ENCODE data around the gene CADM2.

The CADM2 gene

DNA sequence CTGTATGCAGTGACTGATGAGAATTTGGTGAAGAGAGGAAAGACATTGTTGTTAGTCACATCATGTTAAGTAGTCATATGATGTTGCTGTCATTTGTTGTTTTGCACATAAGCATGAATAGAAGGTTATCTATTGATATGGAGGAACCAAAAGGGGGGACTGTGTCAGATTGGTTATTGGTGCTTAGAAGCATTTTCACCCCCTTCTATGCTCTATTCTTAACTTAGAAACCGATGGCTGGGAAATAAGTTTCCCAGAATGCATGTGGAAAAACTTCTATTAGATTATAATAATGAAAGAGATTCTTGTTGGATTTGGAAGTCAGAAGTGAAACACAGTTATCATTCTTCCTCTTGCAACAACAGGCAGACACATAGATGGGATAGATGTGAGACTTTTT lies 33.2 kb upstream of the CADM2 start:
- TF ChIP-seq EZH2 (IDR thresholded peaks at IDR 0.05; ENCODE audit: borderline replicate concordance, low read length) (no peak), CTCF (IDR thresholded peaks at IDR 0.05; ENCODE audit: low read length) (no peak)
- Histone ChIP-seq H3K9me2 (ENCODE audit: low read depth, low read length) (no peaks in the 10 kb centered on the region), H3K36me3 (ENCODE audit: insufficient read depth, low read length) (no peaks in the 10 kb centered on the region), H4K20me1 (ENCODE audit: insufficient read depth, low read length) (no peaks in the 10 kb centered on the region), H3K9ac (ENCODE audit: low read length) (no peak overlapping the region), H3F3A (ENCODE audit: insufficient read depth, low read length) (no peaks in the 10 kb centered on the region), H2AFZ (ENCODE audit: low read length) (no peak overlapping the region), H3K4me3 (ENCODE audit: low read depth, low read length, poor library complexity, severe bottlenecking) (no peak overlapping the region), H3K4me1 (ENCODE audit: insufficient read depth, low read length, severe bottlenecking) (no peaks in the 10 kb centered on the region), H3K27me3 (ENCODE audit: insufficient read depth, low read length) (no peaks in the 10 kb centered on the region), H3K9me3 (ENCODE audit: low read length) (no peaks in the 10 kb centered on the region), H3K27ac (ENCODE audit: low read depth, low read length, poor library complexity, severe bottlenecking) (no peak overlapping the region), H3K4me2 (ENCODE audit: low read length) (no peak overlapping the region), H3K79me2 (ENCODE audit: insufficient read depth, low read length) (no peaks in the 10 kb centered on the region)

DNA sequence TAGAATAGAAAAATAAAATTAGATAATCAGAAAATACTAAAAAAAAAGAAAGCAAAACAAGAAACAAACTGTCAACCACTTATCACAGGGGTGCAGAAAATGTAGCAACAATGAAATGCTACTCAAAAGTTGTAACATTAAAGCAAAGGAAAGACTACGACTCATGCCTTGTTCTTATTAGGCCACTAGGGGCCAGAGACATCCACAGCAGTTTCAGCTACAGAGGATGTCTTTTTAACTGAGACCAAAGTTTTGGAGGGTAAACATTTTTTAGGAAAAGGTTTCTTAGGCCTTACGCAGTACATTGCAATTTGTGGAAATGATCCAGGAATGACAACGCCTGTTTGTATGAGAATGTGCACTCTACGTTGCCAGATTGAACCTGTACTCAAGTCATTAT lies 15.4 kb upstream of the CADM2 start:
- Histone ChIP-seq H3K36me3 (ENCODE audit: insufficient read depth, low read length) (no peaks in the 10 kb centered on the region), H3K4me3 (ENCODE audit: low read depth, low read length, poor library complexity, severe bottlenecking) (no peak overlapping the region), H3K4me2 (ENCODE audit: low read length) (no peak overlapping the region), H3K9me2 (ENCODE audit: low read depth, low read length) (no peaks in the 10 kb centered on the region), H3K27ac (ENCODE audit: low read depth, low read length, poor library complexity, severe bottlenecking) (no peak overlapping the region), H2AFZ (ENCODE audit: low read length) (no peak overlapping the region), H3K9ac (ENCODE audit: low read length) (no peak overlapping the region), H3K27me3 (ENCODE audit: insufficient read depth, low read length) (no peaks in the 10 kb centered on the region), H4K20me1 (ENCODE audit: insufficient read depth, low read length) (no peaks in the 10 kb centered on the region), H3K4me1 (ENCODE audit: insufficient read depth, low read length, severe bottlenecking) (no peaks in the 10 kb centered on the region), H3F3A (ENCODE audit: insufficient read depth, low read length) (no peaks in the 10 kb centered on the region), H3K79me2 (ENCODE audit: insufficient read depth, low read length) (no peaks in the 10 kb centered on the region), H3K9me3 (ENCODE audit: low read length) (no peaks in the 10 kb centered on the region)
- TF ChIP-seq EZH2 (IDR thresholded peaks at IDR 0.05; ENCODE audit: borderline replicate concordance, low read length) (no peak), CTCF (IDR thresholded peaks at IDR 0.05; ENCODE audit: low read length) (0 out of 2 replicates have a peak, but pooled peaks have one; percentile 11)

DNA sequence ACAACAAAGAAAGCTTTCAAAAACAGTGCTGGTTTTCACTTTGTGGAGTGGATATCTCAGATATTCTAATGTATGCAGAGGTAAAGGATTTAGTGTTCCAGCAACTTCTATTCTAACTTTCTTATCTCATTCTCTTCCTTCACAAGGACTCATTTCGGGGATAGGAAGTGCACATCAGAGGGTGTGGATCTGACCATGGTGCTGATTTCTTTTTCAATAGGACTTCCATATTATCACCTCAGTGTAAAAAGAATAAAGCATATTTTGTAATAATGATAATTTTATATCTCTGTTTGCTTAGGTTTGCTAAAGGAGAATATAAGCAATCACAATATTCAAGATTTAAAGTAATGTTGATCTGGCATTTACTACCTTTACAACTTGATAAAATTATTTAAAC lies 12.5 kb upstream of the CADM2 start:
- Histone ChIP-seq H3F3A (ENCODE audit: insufficient read depth, low read length) (no peaks in the 10 kb centered on the region), H3K36me3 (ENCODE audit: insufficient read depth, low read length) (no peaks in the 10 kb centered on the region), H3K9ac (ENCODE audit: low read length) (no peak overlapping the region), H4K20me1 (ENCODE audit: insufficient read depth, low read length) (no peaks in the 10 kb centered on the region), H3K27me3 (ENCODE audit: insufficient read depth, low read length) (no peaks in the 10 kb centered on the region), H3K9me3 (ENCODE audit: low read length) (no peaks in the 10 kb centered on the region), H3K79me2 (ENCODE audit: insufficient read depth, low read length) (no peaks in the 10 kb centered on the region), H2AFZ (ENCODE audit: low read length) (no peak overlapping the region), H3K4me2 (ENCODE audit: low read length) (no peak overlapping the region), H3K4me1 (ENCODE audit: insufficient read depth, low read length, severe bottlenecking) (no peaks in the 10 kb centered on the region), H3K27ac (ENCODE audit: low read depth, low read length, poor library complexity, severe bottlenecking) (no peak overlapping the region), H3K9me2 (ENCODE audit: low read depth, low read length) (no peaks in the 10 kb centered on the region), H3K4me3 (ENCODE audit: low read depth, low read length, poor library complexity, severe bottlenecking) (no peak overlapping the region)
- TF ChIP-seq CTCF (IDR thresholded peaks at IDR 0.05; ENCODE audit: low read length): no peak
- no peak for TF ChIP-seq EZH2 (IDR thresholded peaks at IDR 0.05; ENCODE audit: borderline replicate concordance, low read length)
